ENCODE measurements around the gene SLCO1B3.

SLCO1B3 gene

GRCh38 chr12:20885116-20885515, 74.6 kb downstream of the SLCO1B3 start:
- no peak for DNase-seq

GRCh38 chr12:20885552-20885951, 75.0 kb downstream of the SLCO1B3 start:
- DNase-seq: no peak

- DNase-seq: no peak
Measured at GRCh38 chr12:20917269-20917668, 106.8 kb downstream of the SLCO1B3 start.

- no peak for DNase-seq
Measured at GRCh38 chr12:20917819-20918218, 107.3 kb downstream of the SLCO1B3 start.

GRCh38 chr12:20931894-20932293, 121.4 kb downstream of the SLCO1B3 start:
- DNase-seq: no peak

GRCh38 chr12:20946732-20947131, 136.2 kb downstream of the SLCO1B3 start:
- no peak for DNase-seq

GRCh38 chr12:20950248-20950647, 139.7 kb downstream of the SLCO1B3 start:
- no peak for DNase-seq

- no peak for DNase-seq
Measured at GRCh38 chr12:20963303-20963702, 152.8 kb downstream of the SLCO1B3 start.

GRCh38 chr12:20963762-20964161, 153.3 kb downstream of the SLCO1B3 start:
- DNase-seq: no peak
